Peyer's patch (tissue), 4 donors: ENCODE measurements around the gene MVP.

Experiments used
- CTCF ChIP-seq, 6 experiments: fragments of 450-650 bp in 4 of 6; fragments of 200-600 bp in 2 of 6; sonication (generic) in 1 of 6; IDR thresholded peaks; one replicate each; pipeline ENCODE4 v1.5.1; 2017 to 2019; ENCODE audit warnings: antibody characterized with exemption in 6 of 6, mild to moderate bottlenecking in 3 of 6, moderate library complexity in 1 of 6
- POLR2A ChIP-seq, 2 donors: fragments of 450-650 bp; IDR thresholded peaks; one replicate each; pipeline ENCODE4 v1.5.1; 2017; ENCODE audit warnings: antibody characterized with exemption in 2 of 2, mild to moderate bottlenecking in 2 of 2, moderate library complexity in 2 of 2

GRCh38 chr16:29784157-29784556 lies 36.1 kb upstream of the MVP start:
- TF ChIP-seq CTCF (IDR thresholded peaks at IDR 0.05) (no peak), POLR2A (IDR thresholded peaks at IDR 0.05) (no peak)
